ENCODE measurements around the gene PCDHA12. TPM values are rescaled to one million over a fixed set of nuclear protein-coding genes. Genes with fewer than 3 reads are reported as not detected.

The PCDHA12 gene
- total and polyA plus RNA-seq, 11 donors: 0.08 to 0.97 (median 0.09) TPM; not detected in 7

GRCh38 chr5:140857177-140857986 lies 17.7 kb upstream of the PCDHA12 start:
- Histone ChIP-seq H3K4me1 (no peaks in the 10 kb centered on the region), H3K27ac (no peak overlapping the region), H3K27me3 (peaks cover 0 to 68% (median 14%) of the 10 kb centered on the region in 9 donors), H3K9me3 (peaks cover 0 to 43% (median 15%) of the 10 kb centered on the region in 12 donors), H3K4me3 (no peak overlapping the region), H3K36me3 (no peaks in the 10 kb centered on the region)
- DNase-seq: no peak
- TF ChIP-seq POLR2A (IDR thresholded peaks at IDR 0.05): no peak
- TF ChIP-seq, protein P1, sequence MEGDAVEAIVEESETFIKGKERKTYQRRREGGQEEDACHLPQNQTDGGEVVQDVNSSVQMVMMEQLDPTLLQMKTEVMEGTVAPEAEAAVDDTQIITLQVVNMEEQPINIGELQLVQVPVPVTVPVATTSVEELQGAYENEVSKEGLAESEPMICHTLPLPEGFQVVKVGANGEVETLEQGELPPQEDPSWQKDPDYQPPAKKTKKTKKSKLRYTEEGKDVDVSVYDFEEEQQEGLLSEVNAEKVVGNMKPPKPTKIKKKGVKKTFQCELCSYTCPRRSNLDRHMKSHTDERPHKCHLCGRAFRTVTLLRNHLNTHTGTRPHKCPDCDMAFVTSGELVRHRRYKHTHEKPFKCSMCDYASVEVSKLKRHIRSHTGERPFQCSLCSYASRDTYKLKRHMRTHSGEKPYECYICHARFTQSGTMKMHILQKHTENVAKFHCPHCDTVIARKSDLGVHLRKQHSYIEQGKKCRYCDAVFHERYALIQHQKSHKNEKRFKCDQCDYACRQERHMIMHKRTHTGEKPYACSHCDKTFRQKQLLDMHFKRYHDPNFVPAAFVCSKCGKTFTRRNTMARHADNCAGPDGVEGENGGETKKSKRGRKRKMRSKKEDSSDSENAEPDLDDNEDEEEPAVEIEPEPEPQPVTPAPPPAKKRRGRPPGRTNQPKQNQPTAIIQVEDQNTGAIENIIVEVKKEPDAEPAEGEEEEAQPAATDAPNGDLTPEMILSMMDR (IDR thresholded peaks at IDR 0.05): no peak
- ATAC-seq: no peak
- 44 to 61% (median 55%) methylated on average over 67 to 94 of the region's 94 CpGs for WGBS, 4 donors
- intact Hi-C loops (cut with DNase I): loop anchor here in 1 of 10 donors (10.0 kb wide), 1 partner anchor 187 kb away; no protein-coding TSS in a partner anchor

GRCh38 chr5:140857987-140858240 lies 17.2 kb upstream of the PCDHA12 start:
- ATAC-seq: no peak
- TF ChIP-seq, protein P1 (IDR thresholded peaks at IDR 0.05): no peak
- TF ChIP-seq POLR2A (IDR thresholded peaks at IDR 0.05): no peak
- 49 to 60% (median 53%) methylated on average over 2 to 22 of the region's 22 CpGs for WGBS, 4 donors
- H3K36me3 ChIP-seq: no peaks in the 10 kb centered on the region
- peak in 1 of 5 donors; percentile 19 for DNase-seq
- H3K9me3 ChIP-seq: peaks cover 0 to 46% (median 19%) of the 10 kb centered on the region in 12 donors
- H3K27me3 ChIP-seq: peaks cover 0 to 68% (median 14%) of the 10 kb centered on the region in 9 donors
- intact Hi-C loops (cut with DNase I): loop anchor here in 1 of 10 donors (10.0 kb wide), 1 partner anchor 187 kb away; no protein-coding TSS in a partner anchor
- no peak overlapping the region for H3K4me3 ChIP-seq
- no peaks in the 10 kb centered on the region for H3K4me1 ChIP-seq
- no peak overlapping the region for H3K27ac ChIP-seq

GRCh38 chr5:140862441-140863295 lies 12.4 kb upstream of the PCDHA12 start:
- no peaks in the 10 kb centered on the region for H3K36me3 ChIP-seq

More at GRCh38 chr5:140862441-140863295, 12.4 kb upstream of the PCDHA12 start:
- intact Hi-C loops (cut with DNase I): loop anchor here in 1 of 10 donors (10.0 kb wide), 1 partner anchor 182 kb away; no protein-coding TSS in a partner anchor
- no peak overlapping the region for H3K27ac ChIP-seq
- H3K9me3 ChIP-seq: peaks cover 0 to 36% (median 16%) of the 10 kb centered on the region in 12 donors
- 33 to 51% (median 46%) methylated on average over 58 to 76 of the region's 76 CpGs for WGBS, 4 donors
- DNase-seq: peak in 1 of 5 donors; percentile 44
- peaks cover 0 to 64% (median 4%) of the 10 kb centered on the region in 9 donors for H3K27me3 ChIP-seq
- no peak overlapping the region for H3K4me3 ChIP-seq
- H3K4me1 ChIP-seq: no peaks in the 10 kb centered on the region
- ATAC-seq: no peak
- no peak for TF ChIP-seq POLR2A (IDR thresholded peaks at IDR 0.05)
- TF ChIP-seq, protein P1 (IDR thresholded peaks at IDR 0.05): no peak
